Upper lobe of left lung (tissue), 6 donors: ENCODE measurements around the gene CACNA1S. TPM values are rescaled to one million over a fixed set of nuclear protein-coding genes. Genes with fewer than 3 reads are reported as not detected.

Experiments used
- ATAC-seq, 2 donors: fragments of 200-7000 bp; cut with Tn5 transposase; one replicate each; pipeline ENCODE4 v1.9.1; 2022; ENCODE audit warnings: mild to moderate bottlenecking in 2 of 2, moderate library complexity in 2 of 2; ENCODE audit not compliant: low FRiP score in 2 of 2
- DNase-seq, 2 donors: peaks; one replicate each; pipeline ENCODE4 v3.0.0-alpha.2; 2019 to 2020
- H3K27ac ChIP-seq, 4 donors: fragments of 200-600 bp; sonication (generic); one replicate each; pipeline ENCODE4 v1.5.1; 2016 to 2019
- H3K27me3 ChIP-seq, 4 donors: fragments of 200-600 bp; sonication (generic); one replicate each; pipeline ENCODE4 v1.5.1; 2017 to 2019
- H3K36me3 ChIP-seq, 4 donors: fragments of 200-600 bp; sonication (generic); one replicate each; pipeline ENCODE4 v1.5.1; 2016 to 2019
- H3K4me1 ChIP-seq, 4 donors: fragments of 200-600 bp; sonication (generic); one replicate each; pipeline ENCODE4 v1.5.1; 2018 to 2019
- H3K4me3 ChIP-seq, 4 donors: fragments of 200-600 bp; sonication (generic); one replicate each; pipeline ENCODE4 v1.5.1; 2017 to 2019; ENCODE audit warnings: mild to moderate bottlenecking in 2 of 4, moderate library complexity in 1 of 4
- H3K9me3 ChIP-seq, 4 donors: fragments of 200-600 bp; sonication (generic); one replicate each; pipeline ENCODE4 v1.5.1; 2018 to 2019
- EP300 ChIP-seq, 4 donors: sonication (generic); formaldehyde crosslinking; IDR thresholded peaks; one replicate each; pipeline ENCODE4 v1.5.1; 2017; ENCODE audit warnings: antibody characterized with exemption in 4 of 4, control low read depth in 2 of 4
- POLR2A ChIP-seq, 4 donors: fragments of 450-650 bp; IDR thresholded peaks; one replicate each; pipeline ENCODE4 v1.5.1; 2016 to 2017; ENCODE audit warnings: antibody characterized with exemption in 4 of 4, mild to moderate bottlenecking in 2 of 4
- POLR2AphosphoS5 ChIP-seq, 2 donors: sonication (generic); formaldehyde crosslinking; IDR thresholded peaks; one replicate each; pipeline ENCODE4 v1.5.1; 2017; ENCODE audit warnings: antibody characterized with exemption in 2 of 2
- WGBS, 2 donors: methylation state at CpG; one replicate each; pipeline ENCODE4 v1.1.5; 2017 to 2018; 5-methylcytosine and 5-hydroxymethylcytosine counted together
- total RNA-seq, 6 donors: library from RNA; depleted of rRNA in 4 of 6; stranded (reverse); fragments of >200 nt in 4 of 6; gene quantifications; one replicate each; pipeline versions ENCODE4 v1.1.0 to v1.2.1, GENCODE V29; 2016 to 2021
- TF ChIP-seq, protein P1 (sequence below), 6 experiments: fragments of 450-650 bp in 4 of 6; fragments of 200-600 bp in 2 of 6; sonication (generic) in 2 of 6; IDR thresholded peaks; one replicate each; pipeline ENCODE4 v1.5.1; 2016 to 2019; ENCODE audit warnings: antibody characterized with exemption in 6 of 6
- donor health status: DM: no; HTN: no; CAD: no; lungs with moderate emphysema.
- donor health status: DM: no; HTN: yes; CAD: no; lungs with severe emphysema.

The CACNA1S gene
- total RNA-seq, 6 donors from 2014 or later: 0.03 to 0.30 (median 0.10) TPM; not detected in 3

DNA sequence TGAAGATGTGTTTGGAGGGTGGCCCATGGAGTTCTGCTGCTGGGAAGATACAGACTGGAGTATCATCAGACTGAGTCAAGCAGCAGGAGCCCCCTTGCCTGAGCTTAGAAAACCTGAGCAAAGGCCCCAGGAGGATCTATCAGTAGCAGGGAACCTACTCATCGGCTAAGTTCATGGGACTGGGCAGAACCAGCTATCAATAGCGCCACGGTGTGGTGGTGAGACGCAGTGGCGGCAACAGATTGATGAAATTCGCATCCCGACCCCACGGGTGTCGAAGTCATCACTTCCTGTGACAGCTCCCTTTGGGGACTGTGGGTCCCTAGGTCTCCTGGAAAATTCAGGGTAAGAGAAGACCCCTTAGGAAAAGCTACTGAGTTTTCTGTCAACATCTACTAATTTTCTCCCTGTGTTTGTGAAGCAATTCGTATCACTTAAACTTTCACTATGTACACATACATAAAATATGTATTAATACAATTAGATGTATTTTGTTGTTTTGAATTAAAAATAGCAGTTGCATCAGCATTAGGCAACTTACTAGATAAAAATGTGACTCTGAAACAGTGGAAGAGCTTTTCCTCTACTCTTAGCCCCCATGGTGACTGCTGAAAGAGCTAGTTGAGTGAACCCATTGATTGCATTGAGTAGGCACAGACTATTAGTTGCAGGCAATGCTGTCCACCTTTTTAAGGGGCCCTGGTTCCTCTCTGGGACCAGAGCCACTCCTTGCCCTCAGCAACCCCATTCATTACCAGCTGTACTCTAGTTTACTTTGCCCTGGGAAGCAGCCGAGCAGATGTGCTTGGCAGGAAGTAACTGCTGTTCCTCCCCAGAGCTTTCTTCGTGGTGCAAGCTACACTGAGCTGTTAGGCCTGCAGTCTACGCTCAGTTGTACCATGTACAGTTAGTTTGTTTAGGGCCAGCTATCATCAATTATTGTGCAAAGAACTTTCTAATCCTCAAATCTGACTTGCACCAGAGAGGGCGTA, 7.3 kb upstream of the CACNA1S start:
- TF ChIP-seq, protein P1, sequence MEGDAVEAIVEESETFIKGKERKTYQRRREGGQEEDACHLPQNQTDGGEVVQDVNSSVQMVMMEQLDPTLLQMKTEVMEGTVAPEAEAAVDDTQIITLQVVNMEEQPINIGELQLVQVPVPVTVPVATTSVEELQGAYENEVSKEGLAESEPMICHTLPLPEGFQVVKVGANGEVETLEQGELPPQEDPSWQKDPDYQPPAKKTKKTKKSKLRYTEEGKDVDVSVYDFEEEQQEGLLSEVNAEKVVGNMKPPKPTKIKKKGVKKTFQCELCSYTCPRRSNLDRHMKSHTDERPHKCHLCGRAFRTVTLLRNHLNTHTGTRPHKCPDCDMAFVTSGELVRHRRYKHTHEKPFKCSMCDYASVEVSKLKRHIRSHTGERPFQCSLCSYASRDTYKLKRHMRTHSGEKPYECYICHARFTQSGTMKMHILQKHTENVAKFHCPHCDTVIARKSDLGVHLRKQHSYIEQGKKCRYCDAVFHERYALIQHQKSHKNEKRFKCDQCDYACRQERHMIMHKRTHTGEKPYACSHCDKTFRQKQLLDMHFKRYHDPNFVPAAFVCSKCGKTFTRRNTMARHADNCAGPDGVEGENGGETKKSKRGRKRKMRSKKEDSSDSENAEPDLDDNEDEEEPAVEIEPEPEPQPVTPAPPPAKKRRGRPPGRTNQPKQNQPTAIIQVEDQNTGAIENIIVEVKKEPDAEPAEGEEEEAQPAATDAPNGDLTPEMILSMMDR (IDR thresholded peaks at IDR 0.05): peak; percentile 26 to 54 (median 44)
- TF ChIP-seq POLR2A (IDR thresholded peaks at IDR 0.05): no peak
- ATAC-seq: peak in 1 of 2 donors; percentile 24

DNA sequence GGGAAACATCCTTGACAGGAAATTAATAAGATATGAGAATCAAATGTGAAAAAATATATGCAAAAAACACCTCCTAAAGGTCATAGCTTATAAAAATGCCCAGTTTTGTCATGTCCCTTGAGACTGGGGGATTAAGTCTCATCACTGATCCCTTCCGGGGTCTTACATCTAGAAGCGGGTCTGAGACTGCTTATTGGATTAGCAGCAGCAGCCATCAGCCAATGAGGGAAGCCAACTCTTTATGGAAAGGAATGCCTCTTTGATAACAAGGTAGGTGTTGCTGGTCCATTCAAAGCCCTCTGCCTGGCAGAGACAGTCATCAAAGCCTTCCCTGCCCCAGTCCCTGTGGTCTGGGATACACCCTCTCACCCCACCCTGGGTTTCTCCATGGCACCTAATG, 3.9 kb upstream of the CACNA1S start:
- TF ChIP-seq POLR2AphosphoS5 (IDR thresholded peaks at IDR 0.05): no peak
- TF ChIP-seq EP300 (IDR thresholded peaks at IDR 0.05): no peak
- no peak for TF ChIP-seq POLR2A (IDR thresholded peaks at IDR 0.05)
- TF ChIP-seq, protein P1 (IDR thresholded peaks at IDR 0.05): no peak
- Histone ChIP-seq H3K27me3 (peaks cover 0 to 9% (median 4%) of the 10 kb centered on the region in 4 donors), H3K9me3 (no peaks in the 10 kb centered on the region), H3K36me3 (no peaks in the 10 kb centered on the region), H3K4me3 (no peak overlapping the region), H3K4me1 (peaks cover 0 to 21% (median 12%) of the 10 kb centered on the region in 4 donors), H3K27ac (no peak overlapping the region)
- 93% methylated on average over 2 of the region's 2 CpGs for WGBS, 2 donors
- no peak for ATAC-seq
- no peak for DNase-seq

More for the DNA sequence above, 7.3 kb upstream of the CACNA1S start:
- WGBS, 2 donors: 37 to 38% methylated on average over 6 to 14 of the region's 14 CpGs
- Histone ChIP-seq H3K36me3 (no peaks in the 10 kb centered on the region), H3K27me3 (peaks cover 0 to 8% (median 3%) of the 10 kb centered on the region in 4 donors), H3K4me3 (no peak overlapping the region), H3K9me3 (no peaks in the 10 kb centered on the region), H3K4me1 (peaks cover 0 to 13% (median 4%) of the 10 kb centered on the region in 4 donors), H3K27ac (no peak overlapping the region)
- DNase-seq: peak in 1 of 2 donors; percentile 38

DNA sequence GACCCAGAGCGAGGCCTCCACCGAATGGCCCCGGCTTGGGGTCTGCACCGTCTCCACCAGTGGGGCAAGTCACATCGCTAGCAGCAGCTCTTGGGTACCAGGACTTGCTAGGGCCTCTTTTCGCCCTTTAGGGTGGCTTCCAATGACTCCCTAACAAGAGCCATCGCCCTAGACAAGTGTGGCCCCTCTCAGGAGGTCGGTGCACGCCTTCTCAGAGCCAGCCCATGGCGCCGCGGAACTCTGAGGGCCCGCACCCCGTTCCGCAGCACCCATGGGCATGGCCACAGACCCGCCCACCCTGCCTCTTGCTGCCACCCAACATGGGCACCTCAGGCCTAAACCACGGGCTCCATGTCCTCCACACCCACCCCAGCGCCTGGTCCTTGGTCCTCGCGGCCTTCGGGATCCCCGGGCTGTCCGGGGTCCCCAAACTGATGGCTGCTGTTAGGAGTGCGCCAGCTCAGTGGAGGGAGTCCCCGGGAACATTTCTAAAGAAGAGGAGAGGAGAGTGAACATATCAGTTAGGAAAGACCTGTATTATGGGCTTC, 3.2 kb upstream of the CACNA1S start:
- ATAC-seq: no peak
- H3K27me3 ChIP-seq: peaks cover 0 to 9% (median 4%) of the 10 kb centered on the region in 4 donors
- 95 to 98% methylated on average over 16 to 25 of the region's 25 CpGs for WGBS, 2 donors
- peak overlapping the region in 1 of 4 donors; percentile 63 for H3K4me3 ChIP-seq
- no peaks in the 10 kb centered on the region for H3K9me3 ChIP-seq
- DNase-seq: peak in 1 of 2 donors; percentile 66
- H3K27ac ChIP-seq: no peak overlapping the region
- H3K4me1 ChIP-seq: peaks cover 0 to 23% (median 15%) of the 10 kb centered on the region in 4 donors
- TF ChIP-seq POLR2AphosphoS5 (IDR thresholded peaks at IDR 0.05): no peak
- TF ChIP-seq EP300 (IDR thresholded peaks at IDR 0.05): no peak
- TF ChIP-seq, protein P1 (IDR thresholded peaks at IDR 0.05): no peak
- TF ChIP-seq POLR2A (IDR thresholded peaks at IDR 0.05): no peak
- no peaks in the 10 kb centered on the region for H3K36me3 ChIP-seq

DNA sequence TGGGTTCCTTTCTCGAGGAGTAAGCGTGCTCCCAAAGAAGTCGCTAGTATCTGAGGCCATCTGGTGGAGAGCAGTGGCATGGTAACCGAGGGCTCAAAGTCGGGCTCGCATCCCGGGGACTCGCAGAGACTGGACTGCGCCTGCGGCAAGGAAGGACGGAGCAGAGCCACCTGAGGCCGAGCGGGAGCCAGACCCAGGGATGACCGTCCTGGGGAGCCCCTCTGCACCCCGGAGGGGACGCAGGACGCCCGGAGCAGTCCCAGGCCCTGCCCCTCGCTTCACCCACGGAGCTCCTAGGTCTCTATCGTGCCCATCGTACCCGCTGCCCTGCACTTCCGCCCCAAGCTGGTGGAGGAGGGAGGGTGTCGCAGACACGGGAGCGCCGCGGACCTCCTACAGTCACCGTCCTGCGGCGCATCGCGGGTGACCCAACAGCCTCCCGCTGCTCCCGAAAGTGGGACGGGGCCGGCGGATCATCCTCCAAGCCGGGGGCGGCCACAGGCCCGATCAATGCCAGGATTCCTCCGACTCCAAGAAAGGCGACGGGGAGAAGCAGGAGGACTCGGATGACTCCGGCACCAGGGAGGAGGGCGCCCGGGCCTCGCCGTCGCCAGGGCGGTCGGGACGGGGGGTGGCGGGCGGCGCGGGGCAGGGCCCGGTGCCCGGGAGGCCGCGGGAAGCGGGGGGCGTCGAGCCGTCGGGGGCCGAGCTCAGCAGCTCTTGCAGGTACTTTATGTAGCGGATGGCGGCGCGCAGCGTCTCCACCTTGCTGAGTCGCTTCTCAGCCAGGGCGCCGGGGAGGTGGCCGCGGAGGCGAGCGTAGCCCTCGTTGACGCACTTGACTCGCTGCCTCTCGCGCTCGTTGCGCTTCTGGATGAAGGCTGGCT, 2.3 kb upstream of the CACNA1S start:
- Histone ChIP-seq H3K4me1 (peaks cover 0 to 23% (median 12%) of the 10 kb centered on the region in 4 donors), H3K9me3 (no peaks in the 10 kb centered on the region), H3K27ac (peak overlapping the region in 3 of 4 donors; percentile 7 to 69 (median 8)), H3K36me3 (no peaks in the 10 kb centered on the region), H3K27me3 (peaks cover 0 to 9% (median 4%) of the 10 kb centered on the region in 4 donors), H3K4me3 (peak overlapping the region; percentile 8 to 63 (median 48))
- 6 to 24% methylated on average over 19 to 77 of the region's 88 CpGs for WGBS, 2 donors
- DNase-seq: peak; percentile 86 to 89
- ATAC-seq: peak; percentile 90 to 96
- TF ChIP-seq POLR2AphosphoS5 (IDR thresholded peaks at IDR 0.05) (no peak), POLR2A (IDR thresholded peaks at IDR 0.05) (peak in 1 of 4 donors; percentile 52), EP300 (IDR thresholded peaks at IDR 0.05) (no peak)
- TF ChIP-seq, protein P1 (IDR thresholded peaks at IDR 0.05): peak; percentile 83 to 96 (median 88)
